Measurements from ENCODE around the gene SETDB2. TPM values are rescaled to one million over a fixed set of nuclear protein-coding genes. Genes with fewer than 3 reads are reported as not detected.

SETDB2 gene
- total and polyA plus RNA-seq, 2 of the 13 experiments (the other 11 are each of a cell fraction or from before 2014, with no cell fraction given): 8.1 to 8.7 TPM

DNA sequence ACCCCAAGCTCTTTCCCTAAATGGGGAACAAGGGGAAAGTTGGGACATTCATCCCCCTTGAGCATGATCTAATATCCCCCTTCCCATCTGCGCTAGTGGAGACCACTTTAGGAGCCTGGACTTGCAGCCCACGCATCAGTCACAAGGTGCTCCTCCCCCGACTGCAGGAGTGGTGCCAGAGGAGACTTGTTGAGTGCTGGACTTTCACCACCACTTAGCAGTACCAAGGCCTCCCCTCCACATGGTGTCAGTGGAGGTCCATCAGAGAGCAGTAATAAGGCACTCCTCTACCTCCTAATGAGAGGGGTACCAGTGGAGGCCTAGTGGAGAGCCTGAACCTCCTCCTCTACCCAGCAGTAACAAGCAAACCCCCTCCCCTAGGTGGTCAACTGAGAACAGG, 22.7 kb upstream of the SETDB2 start (continued):
- TF ChIP-seq, protein P1, sequence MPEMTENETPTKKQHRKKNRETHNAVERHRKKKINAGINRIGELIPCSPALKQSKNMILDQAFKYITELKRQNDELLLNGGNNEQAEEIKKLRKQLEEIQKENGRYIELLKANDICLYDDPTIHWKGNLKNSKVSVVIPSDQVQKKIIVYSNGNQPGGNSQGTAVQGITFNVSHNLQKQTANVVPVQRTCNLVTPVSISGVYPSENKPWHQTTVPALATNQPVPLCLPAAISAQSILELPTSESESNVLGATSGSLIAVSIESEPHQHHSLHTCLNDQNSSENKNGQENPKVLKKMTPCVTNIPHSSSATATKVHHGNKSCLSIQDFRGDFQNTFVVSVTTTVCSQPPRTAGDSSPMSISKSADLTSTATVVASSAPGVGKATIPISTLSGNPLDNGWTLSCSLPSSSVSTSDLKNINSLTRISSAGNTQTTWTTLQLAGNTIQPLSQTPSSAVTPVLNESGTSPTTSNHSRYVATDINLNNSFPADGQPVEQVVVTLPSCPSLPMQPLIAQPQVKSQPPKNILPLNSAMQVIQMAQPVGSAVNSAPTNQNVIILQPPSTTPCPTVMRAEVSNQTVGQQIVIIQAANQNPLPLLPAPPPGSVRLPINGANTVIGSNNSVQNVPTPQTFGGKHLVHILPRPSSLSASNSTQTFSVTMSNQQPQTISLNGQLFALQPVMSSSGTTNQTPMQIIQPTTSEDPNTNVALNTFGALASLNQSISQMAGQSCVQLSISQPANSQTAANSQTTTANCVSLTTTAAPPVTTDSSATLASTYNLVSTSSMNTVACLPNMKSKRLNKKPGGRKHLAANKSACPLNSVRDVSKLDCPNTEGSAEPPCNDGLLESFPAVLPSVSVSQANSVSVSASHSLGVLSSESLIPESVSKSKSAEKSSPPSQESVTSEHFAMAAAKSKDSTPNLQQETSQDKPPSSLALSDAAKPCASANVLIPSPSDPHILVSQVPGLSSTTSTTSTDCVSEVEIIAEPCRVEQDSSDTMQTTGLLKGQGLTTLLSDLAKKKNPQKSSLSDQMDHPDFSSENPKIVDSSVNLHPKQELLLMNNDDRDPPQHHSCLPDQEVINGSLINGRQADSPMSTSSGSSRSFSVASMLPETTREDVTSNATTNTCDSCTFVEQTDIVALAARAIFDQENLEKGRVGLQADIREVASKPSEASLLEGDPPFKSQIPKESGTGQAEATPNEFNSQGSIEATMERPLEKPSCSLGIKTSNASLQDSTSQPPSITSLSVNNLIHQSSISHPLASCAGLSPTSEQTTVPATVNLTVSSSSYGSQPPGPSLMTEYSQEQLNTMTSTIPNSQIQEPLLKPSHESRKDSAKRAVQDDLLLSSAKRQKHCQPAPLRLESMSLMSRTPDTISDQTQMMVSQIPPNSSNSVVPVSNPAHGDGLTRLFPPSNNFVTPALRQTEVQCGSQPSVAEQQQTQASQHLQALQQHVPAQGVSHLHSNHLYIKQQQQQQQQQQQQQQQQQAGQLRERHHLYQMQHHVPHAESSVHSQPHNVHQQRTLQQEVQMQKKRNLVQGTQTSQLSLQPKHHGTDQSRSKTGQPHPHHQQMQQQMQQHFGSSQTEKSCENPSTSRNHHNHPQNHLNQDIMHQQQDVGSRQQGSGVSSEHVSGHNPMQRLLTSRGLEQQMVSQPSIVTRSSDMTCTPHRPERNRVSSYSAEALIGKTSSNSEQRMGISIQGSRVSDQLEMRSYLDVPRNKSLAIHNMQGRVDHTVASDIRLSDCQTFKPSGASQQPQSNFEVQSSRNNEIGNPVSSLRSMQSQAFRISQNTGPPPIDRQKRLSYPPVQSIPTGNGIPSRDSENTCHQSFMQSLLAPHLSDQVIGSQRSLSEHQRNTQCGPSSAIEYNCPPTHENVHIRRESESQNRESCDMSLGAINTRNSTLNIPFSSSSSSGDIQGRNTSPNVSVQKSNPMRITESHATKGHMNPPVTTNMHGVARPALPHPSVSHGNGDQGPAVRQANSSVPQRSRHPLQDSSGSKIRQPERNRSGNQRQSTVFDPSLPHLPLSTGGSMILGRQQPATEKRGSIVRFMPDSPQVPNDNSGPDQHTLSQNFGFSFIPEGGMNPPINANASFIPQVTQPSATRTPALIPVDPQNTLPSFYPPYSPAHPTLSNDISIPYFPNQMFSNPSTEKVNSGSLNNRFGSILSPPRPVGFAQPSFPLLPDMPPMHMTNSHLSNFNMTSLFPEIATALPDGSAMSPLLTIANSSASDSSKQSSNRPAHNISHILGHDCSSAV (CRISPR knock-in tag; IDR thresholded peaks at IDR 0.05; ENCODE audit: borderline replicate concordance): no peak
- TF ChIP-seq, protein P2, sequence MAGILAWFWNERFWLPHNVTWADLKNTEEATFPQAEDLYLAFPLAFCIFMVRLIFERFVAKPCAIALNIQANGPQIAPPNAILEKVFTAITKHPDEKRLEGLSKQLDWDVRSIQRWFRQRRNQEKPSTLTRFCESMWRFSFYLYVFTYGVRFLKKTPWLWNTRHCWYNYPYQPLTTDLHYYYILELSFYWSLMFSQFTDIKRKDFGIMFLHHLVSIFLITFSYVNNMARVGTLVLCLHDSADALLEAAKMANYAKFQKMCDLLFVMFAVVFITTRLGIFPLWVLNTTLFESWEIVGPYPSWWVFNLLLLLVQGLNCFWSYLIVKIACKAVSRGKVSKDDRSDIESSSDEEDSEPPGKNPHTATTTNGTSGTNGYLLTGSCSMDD (CRISPR knock-in tag; IDR thresholded peaks at IDR 0.05): no peak
- no peak for TF ChIP-seq NR2C2 (CRISPR knock-in tag; IDR thresholded peaks at IDR 0.05; ENCODE audit: borderline replicate concordance)
- no peak for TF ChIP-seq ZNF570 (CRISPR knock-in tag; IDR thresholded peaks at IDR 0.05; ENCODE audit: borderline replicate concordance)
- no peak for TF ChIP-seq ZNF333 (CRISPR knock-in tag; IDR thresholded peaks at IDR 0.05; ENCODE audit: borderline replicate concordance)
- no peak for TF ChIP-seq SP140L (CRISPR knock-in tag; IDR thresholded peaks at IDR 0.05; ENCODE audit: borderline replicate concordance)
- no peak for TF ChIP-seq ZNF816 (CRISPR knock-in tag; IDR thresholded peaks at IDR 0.05; ENCODE audit: borderline replicate concordance)
- TF ChIP-seq ARHGAP35 (CRISPR knock-in tag; IDR thresholded peaks at IDR 0.05; ENCODE audit: borderline replicate concordance): no peak
- TF ChIP-seq NCOA5 (CRISPR knock-in tag; IDR thresholded peaks at IDR 0.05): no peak
- TF ChIP-seq ZNF567 (CRISPR knock-in tag; IDR thresholded peaks at IDR 0.05; ENCODE audit: borderline replicate concordance): no peak
- TF ChIP-seq ZBTB20 (CRISPR knock-in tag; IDR thresholded peaks at IDR 0.05; ENCODE audit: borderline replicate concordance, low read depth): no peak
